SHP77 (cell line): ENCODE data around the gene TIRAP.

Experiments used
- DNase-seq, 2 experiments: peaks; one replicate each; lab custom pipeline; 2025; lab: John Stamatoyannopoulos, UW

TIRAP gene

GRCh38 chr11:126341760-126342161 lies 58.9 kb downstream of the TIRAP start:
- DNase-seq, result no peak

- no peak for DNase-seq
These were observed 60.2 kb downstream of the TIRAP start for GRCh38 chr11:126343051-126343450.
